Lower leg skin (tissue), 3 donors: ENCODE measurements around the gene NFIX.

Source experiments
- CTCF ChIP-seq, 3 donors: fragments of 450-650 bp; IDR thresholded peaks; one replicate each; pipeline ENCODE4 v1.5.1; 2016; ENCODE audit warnings: antibody characterized with exemption in 3 of 3, mild to moderate bottlenecking in 3 of 3, moderate library complexity in 2 of 3
- POLR2A ChIP-seq, 2 donors: fragments of 450-650 bp; IDR thresholded peaks; one replicate each; pipeline ENCODE4 v1.6.1; 2016 to 2017; ENCODE audit warnings: antibody characterized with exemption in 2 of 2, mild to moderate bottlenecking in 1 of 2, moderate library complexity in 1 of 2

DNA sequence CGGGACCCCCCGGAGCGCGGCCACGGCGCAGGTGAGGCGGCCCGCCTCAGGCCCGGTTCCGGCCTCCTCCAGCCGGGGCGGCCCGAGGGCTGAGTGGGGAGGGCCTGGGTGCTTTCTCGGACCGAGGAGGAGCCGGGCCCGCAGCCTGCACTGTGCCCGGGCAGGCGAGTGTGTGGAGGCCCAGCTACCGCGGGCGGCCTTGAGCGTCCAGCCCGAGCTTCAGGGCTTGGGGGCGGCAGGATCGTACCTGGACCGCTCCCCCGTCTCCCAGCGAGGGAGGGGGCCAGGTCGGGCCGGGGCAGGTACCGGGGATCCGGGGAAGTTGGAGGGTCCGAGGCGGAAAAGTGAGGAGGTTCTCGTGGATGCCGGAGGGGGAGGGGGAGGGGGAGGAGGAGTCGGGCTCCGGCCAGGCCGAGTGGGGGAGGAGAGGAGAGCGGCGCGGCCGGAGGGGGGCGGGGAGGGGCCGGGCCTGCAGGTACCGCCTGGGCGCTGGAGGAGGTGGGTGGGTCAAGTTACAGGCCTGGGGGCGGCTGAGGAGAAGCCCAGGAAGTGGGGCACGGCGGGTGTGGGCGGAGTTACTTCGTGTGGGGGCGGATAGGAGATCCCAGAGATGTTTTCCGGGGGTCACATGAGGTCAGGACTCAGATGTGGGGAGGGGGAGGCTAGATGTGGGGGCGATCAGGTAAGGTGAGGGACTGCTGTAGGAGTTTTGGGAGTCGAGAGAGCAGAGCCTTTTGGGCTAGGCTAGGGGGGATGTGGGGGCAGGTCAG lies 123.3 kb downstream of the NFIX start:
- TF ChIP-seq CTCF (IDR thresholded peaks at IDR 0.05) (no peak), POLR2A (IDR thresholded peaks at IDR 0.05) (no peak)
